GM15510 (cell line): Measurements from ENCODE around the gene ZNF662.

ENCODE experiments used
- POLR2A ChIP-seq: IDR thresholded peaks from 3 replicates; pipeline ENCODE4 v1.6.1; 2011; ENCODE audit warnings: borderline replicate concordance; ENCODE audit not compliant: insufficient read length; ENCODE audit errors: extremely low read depth

Gene ZNF662

GRCh38 chr3:42902257-42902656 lies 3.7 kb upstream of the ZNF662 start:
- TF ChIP-seq POLR2A, result no peak

- no peak for TF ChIP-seq POLR2A
These were observed 1.9 kb upstream of the ZNF662 start for GRCh38 chr3:42904076-42904475.

- TF ChIP-seq POLR2A, result no peak
These were observed 237 bp upstream of the ZNF662 start for GRCh38 chr3:42905740-42906069.

GRCh38 chr3:42906848-42907183 lies 874 bp downstream of the ZNF662 start:
- TF ChIP-seq POLR2A, result no peak

GRCh38 chr3:42908675-42909074 lies 2.7 kb downstream of the ZNF662 start:
- TF ChIP-seq POLR2A, result no peak

GRCh38 chr3:42911551-42911950 lies 5.6 kb downstream of the ZNF662 start:
- TF ChIP-seq POLR2A, result no peak

- TF ChIP-seq POLR2A, result no peak
These were observed 9.0 kb downstream of the ZNF662 start for GRCh38 chr3:42914771-42915515.

GRCh38 chr3:42923606-42924005 lies 17.7 kb downstream of the ZNF662 start:
- TF ChIP-seq POLR2A, result no peak

GRCh38 chr3:42926310-42926709 lies 20.4 kb downstream of the ZNF662 start:
- no peak for TF ChIP-seq POLR2A

- no peak for TF ChIP-seq POLR2A
These were observed 28.2 kb downstream of the ZNF662 start for GRCh38 chr3:42934111-42934510.

- no peak for TF ChIP-seq POLR2A
These were observed 29.0 kb downstream of the ZNF662 start for GRCh38 chr3:42934910-42935309.

GRCh38 chr3:42935472-42935871 lies 29.5 kb downstream of the ZNF662 start:
- no peak for TF ChIP-seq POLR2A

- TF ChIP-seq POLR2A, result no peak
These were observed 30.4 kb downstream of the ZNF662 start for GRCh38 chr3:42936157-42936981.

- TF ChIP-seq POLR2A, result no peak
These were observed 31.4 kb downstream of the ZNF662 start for GRCh38 chr3:42937334-42937733.

GRCh38 chr3:42942693-42943092 lies 36.8 kb downstream of the ZNF662 start:
- no peak for TF ChIP-seq POLR2A

- TF ChIP-seq POLR2A, result no peak
These were observed 40.1 kb downstream of the ZNF662 start for GRCh38 chr3:42946050-42946449.
